NCI-H774 (cell line): ENCODE results near the gene SFRP4.
"Not testable (repeated sequence)": the region's sequence is repeated elsewhere in the genome, so short reads cannot be mapped to it uniquely, and the experiment has no call there.

Experiments
- DNase-seq: peaks from one replicate; lab custom pipeline; 2025; lab: John Stamatoyannopoulos, UW

SFRP4 gene

DNA sequence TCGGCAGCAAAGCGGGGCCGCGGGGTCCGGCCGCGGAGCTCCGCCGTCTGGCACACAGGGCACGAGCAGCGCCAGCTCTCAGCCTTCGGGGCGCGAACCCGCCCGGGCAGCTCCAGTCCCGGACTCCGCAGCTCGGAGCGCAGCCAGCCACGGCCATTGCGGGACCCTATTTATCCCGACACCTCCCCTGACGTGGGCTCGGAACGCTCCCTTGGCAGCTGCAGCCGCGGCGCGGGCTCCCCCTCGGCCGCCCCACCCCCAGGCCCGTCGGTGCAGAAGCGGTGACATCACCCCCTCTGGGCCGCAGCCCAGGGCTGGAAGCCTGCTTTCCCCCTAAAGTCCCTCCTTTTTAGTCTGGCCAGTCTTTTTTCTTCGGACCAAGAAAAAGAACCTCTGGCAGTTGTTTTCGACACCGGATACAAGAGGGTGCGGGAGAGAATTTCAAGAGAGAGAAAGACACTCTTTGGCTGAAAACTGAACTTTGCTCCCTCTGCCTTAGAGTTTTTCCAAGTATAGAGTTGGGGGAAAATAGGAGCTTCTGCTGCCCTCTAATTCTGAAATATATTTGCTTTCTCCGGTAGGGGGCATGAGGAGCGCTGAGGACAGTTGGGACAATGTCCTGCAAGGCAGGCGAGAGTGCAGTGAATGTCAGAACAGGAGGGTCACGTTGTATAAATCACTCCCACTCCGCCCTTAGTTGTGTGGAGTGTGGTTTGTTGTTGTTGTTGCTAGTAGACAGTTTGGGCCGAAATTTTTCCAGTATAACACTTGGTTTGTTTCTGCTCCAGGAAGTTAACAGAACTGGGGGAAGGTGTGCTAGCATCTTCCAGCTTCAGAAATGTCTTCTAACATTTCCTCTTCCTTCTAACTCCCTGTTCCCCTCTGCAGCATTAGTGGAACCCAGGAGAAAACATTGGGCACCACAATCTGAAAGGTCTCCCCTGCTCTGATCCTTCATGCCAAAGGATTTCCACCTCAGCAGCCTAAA lies at the start of gene SFRP4:
Gene SFRP4 (minus strand): TSS at position 145 of the 988 bp plus-strand sequence. CDS start 280 bp downstream, outside the sequence.
- peak; percentile 40 for DNase-seq

DNA sequence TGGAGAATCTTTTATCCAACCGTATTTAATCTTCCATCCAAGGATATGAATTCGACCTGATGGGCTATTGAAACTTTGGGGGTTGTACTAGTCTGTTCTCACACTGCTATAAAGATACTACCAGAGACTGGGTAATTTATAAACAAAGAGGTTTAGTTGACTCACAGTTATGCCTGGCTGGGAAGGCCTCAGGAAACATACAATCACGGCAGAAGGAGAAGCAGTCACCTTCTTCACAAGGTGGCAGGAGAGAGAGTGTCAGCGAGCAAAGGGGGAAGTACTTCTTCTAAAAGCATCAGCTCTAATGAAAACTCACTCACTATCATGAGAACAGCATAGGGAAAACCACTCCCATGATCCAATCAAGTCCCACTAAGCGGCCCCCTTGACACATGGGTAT lies 47.6 kb upstream of the SFRP4 start:
- DNase-seq = no peak

DNA sequence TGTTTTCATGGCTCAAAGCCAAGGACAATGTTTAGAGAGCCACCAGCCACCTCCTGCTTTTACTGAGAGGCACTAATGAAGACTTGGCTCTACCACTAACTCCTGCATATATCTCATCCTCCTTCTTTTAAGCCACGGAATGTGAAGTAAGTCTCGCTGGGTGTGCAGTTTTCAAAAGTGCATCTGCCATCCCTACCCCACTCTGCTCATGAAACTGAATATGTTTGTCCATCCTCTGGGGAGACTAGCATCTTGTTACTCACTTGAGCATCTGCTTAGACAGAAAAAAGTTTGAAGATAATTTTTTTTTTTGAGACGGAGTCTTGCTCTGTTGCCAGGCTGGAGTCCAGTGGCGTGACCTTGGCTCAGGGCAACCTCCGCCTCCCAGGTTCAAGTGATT lies 44.6 kb upstream of the SFRP4 start:
- no peak for DNase-seq

DNA sequence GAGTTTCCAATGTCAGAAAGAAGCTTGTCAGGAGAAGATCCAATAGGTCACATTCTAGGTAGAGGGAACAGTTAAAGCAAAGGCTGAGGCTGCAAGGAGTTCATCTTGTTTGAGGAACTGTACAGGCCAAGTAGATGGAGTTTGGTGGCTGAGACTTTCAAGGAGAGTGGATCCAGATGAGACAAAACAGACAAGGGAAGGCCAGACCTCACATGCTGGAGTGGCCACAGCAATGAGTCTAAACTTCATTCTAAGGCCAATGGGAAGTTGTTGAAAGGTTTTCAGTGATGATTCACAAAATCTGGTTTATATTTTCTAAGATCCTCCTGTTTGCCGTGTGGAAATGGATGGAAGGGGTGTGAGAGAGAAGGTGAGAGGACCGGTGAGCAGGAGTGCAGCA lies 43.9 kb upstream of the SFRP4 start:
- DNase-seq = no peak

DNA sequence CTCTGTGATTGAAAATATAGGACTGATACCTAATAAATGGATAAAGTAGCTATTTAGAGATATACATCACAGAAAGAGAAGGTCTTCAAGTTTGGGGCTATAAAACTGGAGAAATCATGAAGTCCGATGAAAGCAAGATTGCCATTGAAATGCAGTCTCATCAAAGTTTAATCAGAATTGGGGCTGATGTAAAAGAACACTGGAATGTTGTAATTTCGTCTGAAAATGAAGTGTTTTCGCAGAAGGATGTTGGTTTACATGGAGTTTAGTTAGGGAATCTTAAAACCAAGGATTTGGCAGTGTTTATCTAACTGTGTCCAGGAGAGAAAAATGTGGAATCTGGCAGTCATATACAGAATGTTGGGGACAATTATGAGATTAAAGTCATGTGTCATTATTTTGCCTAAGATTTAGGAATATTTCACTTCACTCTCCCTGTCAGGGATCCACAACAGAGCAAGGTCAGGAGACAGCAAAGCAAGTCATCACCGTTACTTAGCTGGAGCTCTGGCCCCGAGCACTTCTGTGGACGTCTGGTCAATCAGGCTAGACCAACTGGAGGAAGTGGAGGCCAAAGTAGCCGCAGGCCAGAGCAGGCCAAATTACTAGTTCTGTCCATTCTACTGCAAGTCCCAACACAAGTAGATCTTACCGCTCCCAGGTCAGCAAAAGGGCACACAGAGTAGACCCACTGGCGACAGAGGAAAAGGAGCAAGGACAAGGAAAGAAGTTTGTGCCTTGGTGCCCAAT lies 40.8 kb upstream of the SFRP4 start:
- DNase-seq = no peak

DNA sequence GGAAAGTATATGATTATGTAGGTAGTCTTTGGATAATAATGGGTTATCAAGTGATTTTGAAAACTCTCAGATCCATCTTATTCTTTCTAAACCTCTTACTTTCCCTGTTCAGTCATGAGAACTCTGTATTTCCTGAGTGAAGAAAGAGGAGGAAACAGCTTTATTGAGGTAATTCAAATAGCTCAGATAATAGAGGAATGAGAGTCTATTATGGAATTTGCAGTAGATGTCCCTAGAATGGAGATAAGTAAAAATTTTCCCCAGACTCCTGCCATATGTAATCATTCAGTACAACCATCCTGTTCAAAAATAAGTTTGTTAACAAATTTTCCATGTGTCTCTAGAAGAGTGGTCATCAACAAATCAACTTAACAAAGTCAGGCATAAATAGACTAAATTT lies 40.2 kb upstream of the SFRP4 start:
- DNase-seq = no peak

DNA sequence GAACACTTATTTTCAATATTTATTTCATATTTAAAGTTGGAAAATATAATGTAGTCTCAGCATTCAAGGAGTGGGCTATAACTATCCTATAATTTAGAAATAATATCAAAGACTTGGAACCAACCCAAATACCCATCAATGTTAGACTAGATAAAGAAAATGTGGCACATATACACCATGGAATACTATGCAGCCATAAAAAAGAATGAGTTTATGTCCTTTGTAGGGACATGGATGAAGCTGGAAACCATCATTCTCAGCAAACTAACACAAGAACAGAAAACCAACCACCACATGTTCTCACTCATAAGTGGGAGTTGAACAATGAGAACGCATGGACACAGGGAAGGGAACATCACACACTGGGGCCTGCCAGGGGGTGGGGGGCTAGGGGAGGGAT lies 37.6 kb upstream of the SFRP4 start:
- DNase-seq = not testable (repeated sequence)

DNA sequence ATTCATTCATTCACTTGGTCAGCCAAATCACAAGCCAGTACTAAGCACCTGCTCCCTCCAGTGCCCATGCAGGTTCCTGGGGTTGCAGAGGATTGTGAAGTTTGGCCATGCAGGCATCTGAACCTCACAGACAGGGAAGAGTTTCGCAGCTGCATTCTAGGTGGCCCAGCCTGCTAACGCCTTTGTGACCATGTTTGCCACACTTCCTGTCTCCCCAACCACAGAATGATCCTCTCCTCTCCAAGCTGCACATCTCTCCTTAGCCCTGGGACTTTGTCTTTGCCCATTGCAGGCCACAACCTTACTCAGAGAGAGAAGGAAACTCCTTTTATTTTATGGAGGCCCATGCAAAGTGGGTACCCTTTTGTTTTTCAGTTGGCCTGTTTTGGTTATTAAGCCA lies 35.6 kb upstream of the SFRP4 start:
- no peak for DNase-seq

DNA sequence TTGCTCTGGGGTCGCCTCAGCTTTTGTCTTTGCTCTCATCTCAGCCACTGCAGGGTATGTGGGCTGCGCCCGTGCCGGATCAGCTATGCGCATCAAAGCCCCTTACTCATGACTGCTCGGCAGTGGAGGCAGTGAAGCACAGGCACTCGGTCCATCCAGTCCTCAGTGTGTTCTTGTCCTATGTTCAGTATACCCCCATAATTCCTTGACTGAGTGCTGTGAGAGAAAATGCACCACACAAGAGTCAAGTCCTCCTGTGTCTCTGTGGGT lies 31.3 kb upstream of the SFRP4 start:
- DNase-seq = no peak

DNA sequence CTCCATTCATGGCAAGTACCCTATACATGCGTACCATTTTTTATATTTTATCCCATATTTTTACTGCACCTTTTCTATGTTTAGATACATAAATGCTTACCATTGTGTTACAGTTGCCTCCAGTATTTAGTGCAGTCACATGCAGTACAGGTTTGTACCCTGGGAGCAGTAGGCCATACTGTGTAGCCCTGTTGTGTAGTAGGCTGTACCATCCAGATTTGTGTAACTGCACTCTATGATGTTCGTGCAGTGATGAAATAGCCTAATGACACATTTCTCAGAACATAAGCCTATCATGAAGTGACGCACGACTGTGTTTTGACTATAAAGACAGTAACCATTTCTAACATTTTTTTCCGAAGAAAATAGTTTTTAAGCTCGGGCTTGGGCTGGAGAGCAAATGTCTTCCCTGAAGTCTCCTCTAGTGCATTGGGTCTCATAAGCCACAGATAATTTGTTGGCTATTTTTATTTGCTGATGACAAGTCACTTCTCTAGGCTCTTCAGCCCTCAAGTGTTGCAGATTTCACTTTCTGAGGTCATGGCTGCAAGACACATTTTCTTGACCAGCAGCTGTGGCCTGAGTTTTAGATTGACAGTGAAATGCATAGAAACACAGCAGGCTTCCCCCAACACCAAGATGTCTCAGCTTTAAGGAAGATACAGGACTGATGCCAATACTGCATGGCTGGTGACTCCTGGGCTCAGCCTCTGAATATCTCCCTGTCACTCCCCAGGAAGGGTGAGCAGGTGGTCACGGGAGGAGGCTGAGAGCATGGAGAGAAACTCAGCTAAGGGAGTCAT lies 30.7 kb upstream of the SFRP4 start:
- DNase-seq = no peak

DNA sequence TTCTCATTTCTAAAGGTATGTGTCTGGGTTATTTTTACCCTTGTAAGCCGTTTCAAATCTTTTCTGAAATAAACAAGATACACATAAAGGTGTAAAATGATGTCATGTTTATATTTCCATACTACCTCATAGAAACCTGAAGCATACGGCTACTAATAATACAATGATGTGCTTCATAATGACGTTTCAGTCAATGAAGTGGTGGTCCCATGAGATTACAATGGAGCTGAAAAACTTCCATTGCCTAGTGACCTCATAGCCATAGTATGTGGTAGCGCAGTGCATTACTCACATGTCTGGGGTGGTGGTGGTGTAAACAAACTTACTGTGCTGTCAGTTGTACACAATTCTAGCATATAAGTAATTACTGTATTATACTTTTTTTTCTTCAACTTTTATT lies 28.7 kb upstream of the SFRP4 start:
- no peak for DNase-seq

DNA sequence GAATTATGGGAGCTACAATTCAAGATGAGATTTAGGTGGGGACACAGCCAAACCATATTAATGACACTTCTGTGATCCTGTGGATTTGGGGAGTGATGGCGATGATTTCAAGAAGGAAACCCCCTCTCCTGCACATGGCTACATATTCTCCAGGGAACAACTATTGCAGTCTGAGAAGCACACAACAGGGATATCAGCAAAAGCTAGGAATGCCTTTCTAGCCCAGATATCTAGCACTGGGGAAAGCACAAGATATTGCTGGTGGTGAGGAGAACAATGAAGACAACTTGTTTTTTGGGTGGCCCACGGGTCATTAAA lies 28.1 kb upstream of the SFRP4 start:
- DNase-seq = no peak

DNA sequence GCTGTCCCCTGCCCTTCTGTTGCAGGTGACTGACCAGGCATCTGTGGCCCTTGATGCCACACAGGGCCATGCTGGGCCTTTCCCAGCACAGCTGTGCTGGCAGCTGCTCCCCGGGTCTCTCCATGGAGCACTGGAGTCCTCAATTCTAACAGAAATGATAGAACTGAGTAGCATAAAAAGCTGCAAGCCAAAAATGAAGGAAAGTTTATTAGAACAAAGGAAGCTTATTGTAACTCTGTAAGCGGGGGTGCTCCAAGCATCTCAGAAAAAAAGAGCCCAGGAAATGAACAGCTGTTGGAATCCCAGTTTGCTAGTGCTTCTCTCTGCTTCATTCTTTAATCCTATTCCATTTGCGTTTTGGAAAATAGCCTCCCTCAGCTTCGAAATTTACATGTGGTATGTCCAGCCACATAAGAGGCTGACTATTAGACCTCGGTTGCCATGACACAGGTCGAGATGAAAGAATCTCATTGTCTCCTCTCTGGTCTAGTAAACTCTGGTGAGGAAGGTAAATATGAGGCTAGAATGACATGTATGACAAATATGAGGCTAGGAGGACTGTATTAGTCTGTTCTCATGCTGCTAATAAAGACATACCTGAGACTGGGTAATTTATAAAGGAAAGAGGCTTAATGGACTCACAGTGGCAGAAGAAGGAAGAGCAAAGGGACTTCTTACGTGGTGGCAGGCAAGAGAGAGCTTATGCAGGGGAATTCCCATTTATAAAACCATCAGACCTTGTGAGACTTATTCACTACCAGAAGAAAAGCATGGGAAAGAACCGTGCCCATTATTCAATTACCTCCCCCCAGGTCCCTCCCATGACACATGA lies 27.5 kb upstream of the SFRP4 start:
- DNase-seq = no peak

DNA sequence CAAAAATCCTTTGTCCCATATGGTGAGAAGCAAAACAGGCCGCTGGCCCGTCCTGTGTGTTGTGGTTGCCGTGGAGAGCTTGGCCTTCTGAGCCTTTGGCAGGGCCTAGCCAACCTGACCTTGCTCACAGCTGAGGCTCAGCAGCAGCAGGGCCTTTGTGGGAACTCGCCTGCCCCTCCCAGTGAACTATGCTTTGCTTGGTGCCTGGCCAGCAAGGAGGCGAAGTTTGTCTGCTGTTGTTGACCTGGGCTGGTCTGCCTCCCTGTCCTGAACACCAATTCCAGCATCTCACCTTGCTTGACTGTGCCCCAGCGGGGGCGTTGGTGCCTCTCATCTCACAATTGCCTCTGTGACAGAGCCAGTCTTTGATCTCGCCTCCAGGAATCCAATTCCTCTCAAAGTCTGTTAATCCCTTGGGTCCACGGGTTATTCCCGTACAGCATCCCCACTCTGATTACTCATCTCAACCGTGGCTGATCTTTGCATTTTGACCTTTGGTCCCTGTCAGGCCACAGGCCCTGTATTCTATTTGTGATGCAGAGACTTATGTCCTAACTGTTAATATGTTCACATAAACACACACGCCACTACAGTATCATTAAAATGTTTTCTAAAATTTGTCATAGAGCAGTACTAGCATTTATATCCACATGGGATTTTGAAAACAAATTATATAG lies 26.5 kb upstream of the SFRP4 start:
- DNase-seq = no peak

DNA sequence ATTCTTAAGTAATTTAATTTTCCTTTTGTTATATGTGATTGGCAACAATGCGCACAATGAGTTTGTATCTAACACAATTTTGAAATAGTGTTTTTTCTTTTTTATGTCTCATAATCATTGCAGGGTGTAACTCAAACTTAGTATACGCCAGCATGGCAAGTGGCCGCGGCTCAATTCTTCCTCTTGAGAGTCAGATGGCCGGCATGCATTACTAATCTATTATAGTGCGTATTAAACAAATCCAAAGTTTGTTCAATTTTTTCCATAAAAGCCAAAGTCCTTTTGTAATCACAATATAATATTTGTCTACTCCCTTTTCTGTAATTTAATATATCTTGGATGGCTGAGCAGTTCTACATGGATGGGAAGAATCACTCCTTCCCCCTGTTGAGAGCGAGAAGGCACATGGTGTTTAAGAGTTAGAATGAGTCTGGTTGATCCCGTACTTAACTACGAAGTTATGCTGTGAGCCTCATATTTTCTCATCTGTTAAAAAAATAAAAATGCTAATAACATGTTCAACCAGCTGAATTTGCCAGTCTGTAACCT lies 16.5 kb upstream of the SFRP4 start:
- no peak for DNase-seq

DNA sequence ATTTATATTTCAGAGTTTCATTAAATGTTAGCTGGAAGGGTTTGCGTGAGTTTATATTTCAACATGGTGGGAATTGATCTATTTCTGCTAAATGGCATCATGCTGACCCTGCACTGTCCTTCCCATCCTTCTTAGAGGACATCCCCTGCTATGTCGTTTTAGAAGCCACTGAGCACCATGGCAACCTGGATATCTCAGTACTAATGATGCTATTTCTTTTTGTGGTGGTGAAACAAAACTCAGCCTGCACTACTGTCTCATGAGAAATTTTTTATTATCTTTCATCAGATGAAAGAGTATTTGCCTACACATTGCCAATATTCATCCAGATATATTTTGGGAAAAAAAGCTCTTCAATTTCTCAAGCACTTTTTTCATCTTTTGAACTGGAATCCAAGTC lies 15.9 kb upstream of the SFRP4 start:
- no peak for DNase-seq

DNA sequence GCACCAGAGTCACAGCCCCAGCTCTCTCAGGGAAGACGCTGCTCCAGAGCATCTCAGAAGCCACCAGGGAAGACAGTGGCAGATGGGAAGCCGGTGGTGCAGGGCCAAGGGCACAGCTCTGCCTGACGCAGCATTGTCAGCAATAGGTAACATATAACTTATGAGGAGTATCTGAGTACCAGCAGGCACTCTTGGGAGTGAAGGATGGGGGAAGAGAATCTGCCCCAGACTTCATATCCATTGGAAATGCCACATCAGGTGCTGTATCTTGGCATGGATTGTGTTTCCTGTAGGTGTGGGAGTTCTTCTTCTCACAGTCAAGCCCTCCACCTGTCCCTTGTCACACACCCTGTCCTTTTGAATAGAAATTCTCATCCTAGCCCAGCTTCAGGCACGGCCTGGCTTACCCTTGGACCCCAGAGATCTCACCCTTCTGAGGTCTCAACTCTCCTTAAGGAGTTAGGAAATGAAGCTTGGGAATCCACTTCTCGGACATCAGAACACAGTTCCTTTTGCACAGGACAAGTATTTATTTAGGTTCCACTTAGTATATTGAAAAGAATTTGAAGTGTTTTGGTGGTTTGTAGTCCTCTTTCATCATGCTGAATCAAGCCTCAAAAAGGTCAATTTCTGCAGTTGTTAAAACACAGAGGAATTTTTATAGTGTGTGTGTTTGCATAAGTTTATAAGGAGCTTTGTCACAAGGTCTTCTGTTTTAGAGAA lies 13.8 kb upstream of the SFRP4 start:
- DNase-seq = no peak

DNA sequence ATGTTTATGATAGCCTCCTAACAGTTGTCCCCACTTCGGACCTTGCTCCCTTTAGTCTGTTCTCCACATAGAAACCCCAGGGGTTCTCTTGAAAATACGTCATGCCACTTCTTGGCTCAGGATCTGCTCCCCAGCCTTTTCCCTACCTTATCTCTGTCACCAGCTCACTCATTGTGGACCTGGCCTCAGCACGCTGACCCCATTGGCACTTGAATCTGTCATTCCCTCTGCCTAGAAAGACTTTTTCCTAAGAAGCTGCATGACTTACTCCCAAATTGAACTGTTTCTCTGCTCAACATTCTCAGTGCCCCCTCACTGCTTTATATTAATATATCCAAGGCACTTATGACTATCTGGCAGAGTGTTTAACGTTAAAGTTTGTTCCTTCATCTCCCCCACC lies 12.3 kb upstream of the SFRP4 start:
- no peak for DNase-seq

DNA sequence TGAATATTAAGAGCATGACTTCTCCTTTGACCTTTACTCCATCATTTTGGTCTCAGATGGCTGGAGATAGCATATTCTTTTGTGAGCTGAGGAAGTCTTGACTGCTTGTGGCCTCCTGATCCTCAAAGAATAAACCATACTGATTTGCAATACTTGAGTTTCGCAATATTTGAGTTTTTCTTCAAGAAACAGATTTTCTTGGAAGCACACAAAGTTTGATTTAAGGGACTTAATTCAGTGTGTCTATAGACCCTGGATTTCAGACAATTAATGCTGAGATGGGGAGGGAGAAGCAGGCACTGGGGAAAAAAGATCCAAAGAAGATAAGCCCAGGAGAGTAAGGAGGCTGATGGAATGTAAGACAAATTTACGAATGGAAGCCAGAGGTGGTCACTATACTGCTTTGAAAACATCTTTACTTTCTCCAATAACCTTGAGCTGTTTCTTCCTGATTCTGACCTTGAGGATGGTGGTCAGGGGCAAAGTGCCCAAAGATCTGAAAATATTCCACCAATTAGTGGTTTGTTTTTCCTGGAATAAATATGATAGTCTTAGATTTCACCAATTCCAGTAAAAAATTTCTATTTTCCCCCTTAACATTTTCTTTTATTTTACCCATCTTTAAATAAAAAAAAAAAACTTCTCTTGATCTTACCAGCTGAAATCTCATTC lies 11.3 kb upstream of the SFRP4 start:
- DNase-seq = no peak

DNA sequence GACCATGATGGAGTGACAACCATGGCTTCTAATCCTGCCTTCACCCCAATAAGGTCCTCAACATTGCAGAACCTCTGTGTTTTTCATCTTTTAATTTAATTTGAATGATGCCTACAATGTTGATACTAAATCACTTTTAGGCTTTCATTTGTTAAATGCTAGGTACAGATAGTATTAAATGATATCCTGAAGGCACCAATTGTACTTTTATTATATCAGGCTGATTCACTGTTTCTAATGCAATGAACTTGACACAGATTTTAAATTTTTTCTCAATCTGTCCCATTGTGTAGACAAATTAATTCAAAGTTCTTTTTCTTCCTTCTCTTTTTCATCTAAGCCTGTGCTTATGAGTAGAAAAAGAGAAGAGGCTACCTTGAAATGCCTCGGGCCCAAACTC lies 9.0 kb upstream of the SFRP4 start:
- DNase-seq = no peak
